Mesodermal cell (in vitro differentiated cells): ENCODE data around the gene TBC1D9B.

Experiments
- H3K27ac ChIP-seq: 2 replicates; pipeline ENCODE4 v1.7.0; 2013; ENCODE audit warnings: mild to moderate bottlenecking, low read depth, low read length, moderate library complexity; ENCODE audit not compliant: severe bottlenecking
- H3K36me3 ChIP-seq: 2 replicates; pipeline ENCODE4 v1.7.1; 2013; ENCODE audit warnings: mild to moderate bottlenecking, low read length, moderate library complexity; ENCODE audit not compliant: control insufficient read depth, insufficient read depth
- H3K4me1 ChIP-seq: one replicate; pipeline ENCODE4 v1.7.1; 2013; ENCODE audit warnings: mild to moderate bottlenecking, low read length; ENCODE audit not compliant: insufficient read depth, control insufficient read depth, poor library complexity, severe bottlenecking
- H3K4me3 ChIP-seq: 2 replicates; pipeline ENCODE4 v1.7.0; 2013; ENCODE audit warnings: low read length, control low read depth, mild to moderate bottlenecking; ENCODE audit not compliant: insufficient read depth, poor library complexity, severe bottlenecking; ENCODE audit errors: extremely low read depth
- H3K9me3 ChIP-seq: 2 replicates; pipeline ENCODE4 v1.7.1; 2013; ENCODE audit warnings: mild to moderate bottlenecking, low read length, moderate library complexity; ENCODE audit not compliant: control insufficient read depth
- WGBS, 2 experiments: methylation state at CpG; one replicate each; pipeline ENCODE4 v1.1.5; 2013; ENCODE audit warnings: missing lambda C conversion rate in 2 of 2; ENCODE audit not compliant: insufficient coverage in 2 of 2; 5-methylcytosine and 5-hydroxymethylcytosine counted together

The TBC1D9B gene

GRCh38 chr5:179869641-179870402 lies 37.9 kb downstream of the TBC1D9B start:
- Histone ChIP-seq H3K27ac (no peak overlapping the region), H3K4me3 (no peak overlapping the region), H3K36me3 (peaks cover 80% of the 10 kb centered on the region), H3K9me3 (no peaks in the 10 kb centered on the region), H3K4me1 (no peaks in the 10 kb centered on the region)
- WGBS, 2 experiments: 96% methylated on average over 14 to 15 of the region's 16 CpGs

- 85 to 93% methylated on average over 5 of the region's 5 CpGs for WGBS, 2 experiments
- peaks cover 77% of the 10 kb centered on the region for H3K36me3 ChIP-seq
- H3K4me1 ChIP-seq: no peaks in the 10 kb centered on the region
- no peak overlapping the region for H3K4me3 ChIP-seq
- H3K27ac ChIP-seq: no peak overlapping the region
- H3K9me3 ChIP-seq: no peaks in the 10 kb centered on the region
These were observed 38.6 kb downstream of the TBC1D9B start for GRCh38 chr5:179869101-179869500.

GRCh38 chr5:179868541-179868940 lies 39.2 kb downstream of the TBC1D9B start:
- Histone ChIP-seq H3K4me1 (no peaks in the 10 kb centered on the region), H3K4me3 (no peak overlapping the region), H3K9me3 (no peaks in the 10 kb centered on the region), H3K27ac (no peak overlapping the region), H3K36me3 (peaks cover 75% of the 10 kb centered on the region)
- 96 to 97% methylated on average over 10 to 14 of the region's 14 CpGs for WGBS, 2 experiments

GRCh38 chr5:179867476-179867875 lies 40.2 kb downstream of the TBC1D9B start:
- Histone ChIP-seq H3K27ac (no peak overlapping the region), H3K36me3 (peaks cover 76% of the 10 kb centered on the region), H3K9me3 (no peaks in the 10 kb centered on the region), H3K4me1 (no peaks in the 10 kb centered on the region), H3K4me3 (no peak overlapping the region)
- 93% methylated on average over 10 to 11 of the region's 11 CpGs for WGBS, 2 experiments

- peaks cover 76% of the 10 kb centered on the region for H3K36me3 ChIP-seq
- H3K9me3 ChIP-seq: no peaks in the 10 kb centered on the region
- no peak overlapping the region for H3K27ac ChIP-seq
- 92 to 94% methylated on average over 5 to 6 of the region's 6 CpGs for WGBS, 2 experiments
- H3K4me1 ChIP-seq: no peaks in the 10 kb centered on the region
- no peak overlapping the region for H3K4me3 ChIP-seq
These were observed 40.6 kb downstream of the TBC1D9B start for GRCh38 chr5:179867079-179867465.

GRCh38 chr5:179866241-179867078 lies 41.2 kb downstream of the TBC1D9B start:
- no peaks in the 10 kb centered on the region for H3K9me3 ChIP-seq
- H3K4me3 ChIP-seq: no peak overlapping the region
- 86 to 97% methylated on average over 20 to 21 of the region's 21 CpGs for WGBS, 2 experiments
- no peaks in the 10 kb centered on the region for H3K4me1 ChIP-seq
- H3K27ac ChIP-seq: no peak overlapping the region
- H3K36me3 ChIP-seq: peaks cover 76% of the 10 kb centered on the region

GRCh38 chr5:179865491-179866240 lies 42.0 kb downstream of the TBC1D9B start:
- Histone ChIP-seq H3K36me3 (peaks cover 70% of the 10 kb centered on the region), H3K27ac (no peak overlapping the region), H3K9me3 (no peaks in the 10 kb centered on the region), H3K4me1 (no peaks in the 10 kb centered on the region), H3K4me3 (no peak overlapping the region)
- WGBS, 2 experiments: 96% methylated on average over 10 to 14 of the region's 15 CpGs

- Histone ChIP-seq H3K4me3 (no peak overlapping the region), H3K4me1 (no peaks in the 10 kb centered on the region), H3K9me3 (no peaks in the 10 kb centered on the region), H3K27ac (no peak overlapping the region), H3K36me3 (peaks cover 60% of the 10 kb centered on the region)
- WGBS, 2 experiments: 96% methylated on average over 6 to 7 of the region's 7 CpGs
These were observed 43.0 kb downstream of the TBC1D9B start for GRCh38 chr5:179864686-179865085.

- Histone ChIP-seq H3K36me3 (peaks cover 50% of the 10 kb centered on the region), H3K4me1 (no peaks in the 10 kb centered on the region), H3K4me3 (no peak overlapping the region), H3K9me3 (no peaks in the 10 kb centered on the region), H3K27ac (no peak overlapping the region)
- WGBS, 2 experiments: 93 to 94% methylated on average over 30 to 31 of the region's 31 CpGs
These were observed 44.1 kb downstream of the TBC1D9B start for GRCh38 chr5:179863449-179864085.

GRCh38 chr5:179862891-179863290 lies 44.8 kb downstream of the TBC1D9B start:
- Histone ChIP-seq H3K4me1 (no peaks in the 10 kb centered on the region), H3K9me3 (no peaks in the 10 kb centered on the region), H3K27ac (no peak overlapping the region), H3K4me3 (no peak overlapping the region), H3K36me3 (peaks cover 46% of the 10 kb centered on the region)
- 97 to 99% methylated on average over 6 to 7 of the region's 9 CpGs for whole genome bisulfite sequencing, 2 experiments
